ENCODE measurements around the gene NEDD8. TPM values are rescaled to one million over a fixed set of nuclear protein-coding genes. Genes with fewer than 3 reads are reported as not detected.

Gene NEDD8
- total RNA-seq, 1 donor from 2014 or later, result 132 TPM

DNA sequence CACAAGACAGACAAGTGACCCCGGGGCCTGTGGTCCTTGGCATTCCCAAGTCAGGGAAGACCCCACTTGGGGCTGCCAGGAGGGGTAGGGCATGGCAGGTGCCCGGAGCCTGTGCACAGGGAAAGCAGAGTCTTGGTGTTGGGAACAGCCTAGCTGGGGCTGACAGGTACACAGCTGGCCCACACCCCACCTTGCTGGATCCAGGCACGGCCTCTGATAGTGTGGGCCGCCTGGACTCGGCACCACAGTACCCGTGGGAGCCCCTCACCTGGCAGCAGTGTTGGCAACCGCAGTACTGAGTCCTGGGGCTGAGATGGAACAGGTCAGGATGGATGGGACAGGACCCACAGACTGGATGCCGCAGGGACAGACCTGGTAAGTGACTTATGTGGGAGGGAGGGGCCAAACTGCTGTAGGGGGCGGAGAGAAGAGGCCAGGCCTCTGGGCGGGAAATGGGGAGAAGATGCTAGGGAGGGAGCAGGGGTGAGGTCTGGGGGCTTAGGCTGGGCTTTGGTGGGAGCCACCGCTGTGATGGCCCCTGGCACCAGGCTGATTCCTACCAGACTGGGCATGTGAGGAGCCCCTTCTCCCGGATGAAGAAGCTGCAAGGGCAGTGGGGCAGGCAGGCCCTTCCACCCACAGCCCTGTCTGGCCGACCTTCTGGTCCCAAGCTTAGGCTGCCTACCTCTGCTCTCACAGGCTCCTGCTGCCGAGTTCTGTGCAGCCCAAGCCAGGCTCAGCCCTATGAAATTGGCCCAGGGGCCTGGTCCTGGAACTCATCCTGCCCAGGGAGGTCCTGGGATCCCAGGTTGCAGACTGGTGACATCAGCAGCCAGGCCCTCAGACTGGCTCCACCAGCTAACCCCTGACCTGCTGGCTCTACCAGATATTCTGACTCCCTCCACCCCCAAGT is 30.9 kb upstream of the NEDD8 start, which contains the start of gene TGM1:
Gene TGM1, minus strand, starts transcription at position 357 of the 913 bp plus-strand sequence. CDS start 825 bp downstream, outside the sequence.
- Histone ChIP-seq H3K36me3 (peaks cover 42% of the 10 kb centered on the region), H3K9me3 (no peaks in the 10 kb centered on the region), H3K27me3 (ENCODE audit: low read depth) (no peaks in the 10 kb centered on the region), H3K4me3 (no peak within 1 kb of the TSS), H3K27ac (no peak within 1 kb of the TSS), H3K4me1 (peaks cover 12% of the 10 kb centered on the region)
- intact Hi-C loops (cut with DNase I), result no loop called here
- TF ChIP-seq, protein P1, sequence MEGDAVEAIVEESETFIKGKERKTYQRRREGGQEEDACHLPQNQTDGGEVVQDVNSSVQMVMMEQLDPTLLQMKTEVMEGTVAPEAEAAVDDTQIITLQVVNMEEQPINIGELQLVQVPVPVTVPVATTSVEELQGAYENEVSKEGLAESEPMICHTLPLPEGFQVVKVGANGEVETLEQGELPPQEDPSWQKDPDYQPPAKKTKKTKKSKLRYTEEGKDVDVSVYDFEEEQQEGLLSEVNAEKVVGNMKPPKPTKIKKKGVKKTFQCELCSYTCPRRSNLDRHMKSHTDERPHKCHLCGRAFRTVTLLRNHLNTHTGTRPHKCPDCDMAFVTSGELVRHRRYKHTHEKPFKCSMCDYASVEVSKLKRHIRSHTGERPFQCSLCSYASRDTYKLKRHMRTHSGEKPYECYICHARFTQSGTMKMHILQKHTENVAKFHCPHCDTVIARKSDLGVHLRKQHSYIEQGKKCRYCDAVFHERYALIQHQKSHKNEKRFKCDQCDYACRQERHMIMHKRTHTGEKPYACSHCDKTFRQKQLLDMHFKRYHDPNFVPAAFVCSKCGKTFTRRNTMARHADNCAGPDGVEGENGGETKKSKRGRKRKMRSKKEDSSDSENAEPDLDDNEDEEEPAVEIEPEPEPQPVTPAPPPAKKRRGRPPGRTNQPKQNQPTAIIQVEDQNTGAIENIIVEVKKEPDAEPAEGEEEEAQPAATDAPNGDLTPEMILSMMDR (IDR thresholded peaks at IDR 0.05), result no peak
- DNase-seq (peak; percentile 41), ATAC-seq (no peak)

DNA sequence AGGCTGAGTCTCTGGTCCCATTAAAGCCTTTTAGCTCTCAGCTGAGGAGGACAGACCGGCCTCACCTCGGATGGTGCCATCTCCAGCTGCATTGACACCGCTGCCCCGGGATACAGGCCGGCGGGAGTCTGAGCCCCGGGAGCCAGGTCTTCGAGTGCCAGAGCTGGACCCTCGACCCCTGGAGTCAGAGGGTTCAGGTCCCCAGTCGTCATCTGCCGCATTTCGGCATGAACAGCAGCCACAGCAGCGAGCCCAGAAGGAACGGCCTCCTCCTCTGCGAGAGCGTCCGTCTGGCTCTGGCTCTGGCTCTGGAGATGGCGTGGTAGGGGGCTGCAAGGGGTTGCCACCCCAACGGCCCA is 29.8 kb upstream of the NEDD8 start:
- intact Hi-C loops (cut with DNase I), result no loop called here
- H3K36me3 ChIP-seq, result peaks cover 31% of the 10 kb centered on the region
- DNase-seq, result peak; percentile 27

DNA sequence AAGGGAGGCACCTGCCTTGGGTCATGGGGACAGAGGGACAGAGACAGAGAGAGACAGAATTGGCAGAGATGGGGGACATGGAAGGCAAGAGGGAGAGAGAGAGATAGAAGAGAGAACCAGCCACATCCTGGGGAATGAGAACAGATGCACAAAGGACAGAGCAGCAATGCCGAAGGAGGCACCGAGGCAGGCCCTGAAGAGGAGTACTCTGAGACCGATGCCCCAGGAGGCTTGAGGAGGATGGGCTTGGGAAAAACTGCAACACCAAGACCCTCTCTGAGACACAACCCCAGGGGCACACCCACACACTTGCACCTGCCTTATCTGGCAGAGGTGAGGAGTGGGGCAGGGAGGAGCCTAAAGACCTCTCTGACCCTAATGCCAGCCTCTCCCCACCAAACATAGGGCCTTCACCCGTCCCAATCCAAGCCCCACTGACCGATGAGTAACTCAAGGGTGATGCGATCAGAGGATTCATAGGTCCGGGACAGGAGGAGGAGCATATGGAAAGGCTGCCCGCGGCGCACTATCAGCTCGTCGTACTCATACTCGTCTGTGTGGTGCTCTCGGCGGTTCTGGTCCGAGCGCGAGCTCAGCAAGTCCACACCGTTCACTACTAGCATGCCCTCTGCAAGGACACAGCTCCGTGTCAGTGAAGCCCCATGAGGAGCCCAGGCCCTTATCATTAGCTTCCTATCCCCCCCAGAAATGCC is 29.2 kb upstream of the NEDD8 start:
- intact Hi-C loops (cut with DNase I), result no loop called here
- Histone ChIP-seq H3K9me3 (no peaks in the 10 kb centered on the region), H3K36me3 (peaks cover 25% of the 10 kb centered on the region), H3K27ac (no peak overlapping the region), H3K4me1 (peaks cover 12% of the 10 kb centered on the region), H3K27me3 (ENCODE audit: low read depth) (no peaks in the 10 kb centered on the region), H3K4me3 (no peak overlapping the region)
- TF ChIP-seq, protein P1 (IDR thresholded peaks at IDR 0.05), result no peak
- no peak for ATAC-seq
- peak; percentile 39 for DNase-seq

More for the DNA sequence above, 29.8 kb upstream of the NEDD8 start:
- peaks cover 12% of the 10 kb centered on the region for H3K4me1 ChIP-seq
- no peak overlapping the region for H3K4me3 ChIP-seq
- TF ChIP-seq, protein P1 (IDR thresholded peaks at IDR 0.05), result no peak
- no peak for ATAC-seq
- no peaks in the 10 kb centered on the region for H3K9me3 ChIP-seq
- H3K27me3 ChIP-seq (ENCODE audit: low read depth), result no peaks in the 10 kb centered on the region
- no peak overlapping the region for H3K27ac ChIP-seq

DNA sequence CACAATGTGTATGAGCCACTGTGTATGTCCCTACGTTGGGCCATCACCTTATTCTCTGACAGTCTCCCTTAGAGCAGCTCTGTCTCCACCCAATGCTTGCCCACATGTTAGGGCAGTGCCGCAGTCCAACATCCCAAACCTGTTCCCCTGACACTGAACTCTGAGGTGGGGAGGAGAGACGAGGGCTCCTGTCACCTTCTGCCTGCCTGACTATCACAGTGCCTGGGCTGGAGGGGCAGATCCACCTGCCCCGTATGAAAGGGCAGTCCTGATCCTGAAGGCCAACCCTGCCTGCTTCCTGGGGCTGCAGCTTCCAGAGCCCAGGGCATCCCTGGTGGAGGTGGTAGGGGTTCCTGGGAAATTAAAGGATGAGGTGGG is 28.6 kb upstream of the NEDD8 start:
- no peak for ATAC-seq
- no peak for DNase-seq

More for the DNA sequence above, 28.6 kb upstream of the NEDD8 start:
- Histone ChIP-seq H3K36me3 (peaks cover 19% of the 10 kb centered on the region), H3K4me3 (no peak overlapping the region), H3K9me3 (no peaks in the 10 kb centered on the region), H3K27me3 (ENCODE audit: low read depth) (no peaks in the 10 kb centered on the region), H3K27ac (no peak overlapping the region), H3K4me1 (peaks cover 12% of the 10 kb centered on the region)
- TF ChIP-seq, protein P1 (IDR thresholded peaks at IDR 0.05), result no peak
- intact Hi-C loops (cut with DNase I), result no loop called here
